ENCODE measurements around the gene HTR2C.

GRCh38 chrX:114903618-114904017 is 319.7 kb downstream of the HTR2C start:
- TF ChIP-seq, protein P1, sequence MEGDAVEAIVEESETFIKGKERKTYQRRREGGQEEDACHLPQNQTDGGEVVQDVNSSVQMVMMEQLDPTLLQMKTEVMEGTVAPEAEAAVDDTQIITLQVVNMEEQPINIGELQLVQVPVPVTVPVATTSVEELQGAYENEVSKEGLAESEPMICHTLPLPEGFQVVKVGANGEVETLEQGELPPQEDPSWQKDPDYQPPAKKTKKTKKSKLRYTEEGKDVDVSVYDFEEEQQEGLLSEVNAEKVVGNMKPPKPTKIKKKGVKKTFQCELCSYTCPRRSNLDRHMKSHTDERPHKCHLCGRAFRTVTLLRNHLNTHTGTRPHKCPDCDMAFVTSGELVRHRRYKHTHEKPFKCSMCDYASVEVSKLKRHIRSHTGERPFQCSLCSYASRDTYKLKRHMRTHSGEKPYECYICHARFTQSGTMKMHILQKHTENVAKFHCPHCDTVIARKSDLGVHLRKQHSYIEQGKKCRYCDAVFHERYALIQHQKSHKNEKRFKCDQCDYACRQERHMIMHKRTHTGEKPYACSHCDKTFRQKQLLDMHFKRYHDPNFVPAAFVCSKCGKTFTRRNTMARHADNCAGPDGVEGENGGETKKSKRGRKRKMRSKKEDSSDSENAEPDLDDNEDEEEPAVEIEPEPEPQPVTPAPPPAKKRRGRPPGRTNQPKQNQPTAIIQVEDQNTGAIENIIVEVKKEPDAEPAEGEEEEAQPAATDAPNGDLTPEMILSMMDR (conservative IDR thresholded peaks at IDR 0.05; ENCODE audit: low read depth, low read length) = no peak
- TF ChIP-seq POLR2A (IDR thresholded peaks at IDR 0.05; ENCODE audit: low read depth, low read length) = no peak
- TF ChIP-seq USF2 (IDR thresholded peaks at IDR 0.05; ENCODE audit: low read depth, low read length) = no peak
- no peak for TF ChIP-seq FOS (IDR thresholded peaks at IDR 0.05; ENCODE audit: low read depth, low read length)
- no peak for TF ChIP-seq CEBPB (IDR thresholded peaks at IDR 0.05; ENCODE audit: low read depth, low read length)
- no peak for TF ChIP-seq MXI1 (IDR thresholded peaks at IDR 0.05; ENCODE audit: borderline replicate concordance, low read depth, low read length)
- no peak for TF ChIP-seq CHD1 (IDR thresholded peaks at IDR 0.05; ENCODE audit: low read depth, low read length)
- TF ChIP-seq RAD21 (IDR thresholded peaks at IDR 0.05; ENCODE audit: low read length) = no peak
- TF ChIP-seq RFX5 (IDR thresholded peaks at IDR 0.05; ENCODE audit: low read depth, low read length) = no peak
